Cardiac muscle cell (in vitro differentiated cells and primary cell): ENCODE data around the gene IQCH. TPM values are rescaled to one million over a fixed set of nuclear protein-coding genes. Genes with fewer than 3 reads are reported as not detected.

Experiments used
- DNase-seq, 2 donors: peaks; one replicate each; pipeline versions ENCODE4 v3.0.0 to v3.0.0-alpha.2; 2010 to 2017; ENCODE audit warnings: low read depth in 1 of 2, low spot score in 1 of 2
- H3K27ac ChIP-seq: fragments of 200-600 bp; sonication (generic); 2 replicates; pipeline ENCODE4 v1.5.1; 2016
- H3K27me3 ChIP-seq: fragments of 200-600 bp; sonication (generic); 2 replicates; pipeline ENCODE4 v1.6.0; 2016; ENCODE audit warnings: control low read depth
- H3K36me3 ChIP-seq: fragments of 200-600 bp; sonication (generic); 2 replicates; pipeline ENCODE4 v1.5.1; 2016; ENCODE audit warnings: control low read depth
- H3K4me1 ChIP-seq: fragments of 200-600 bp; sonication (generic); 2 replicates; pipeline ENCODE4 v1.8.1; 2017; ENCODE audit warnings: low read depth, mild to moderate bottlenecking, mixed run types
- H3K4me3 ChIP-seq: fragments of 200-600 bp; sonication (generic); 2 replicates; pipeline ENCODE4 v1.5.1; 2016; ENCODE audit warnings: mild to moderate bottlenecking
- H3K9me3 ChIP-seq: fragments of 200-600 bp; sonication (generic); 2 replicates; pipeline ENCODE4 v1.5.1; 2017; ENCODE audit warnings: low read depth, mild to moderate bottlenecking, control low read depth
- polyA plus RNA-seq: library from polyadenylated mRNA; unstranded; fragments of >200 nt; fragmentation: Nextera tagmentation; extraction: Ambion mirVana; gene quantifications from 2 replicates; pipeline ENCODE4 v1.2.1, GENCODE V29; 2016
- total RNA-seq: library from RNA; depleted of rRNA; stranded (reverse); fragments of >200 nt; gene quantifications from 2 replicates; pipeline ENCODE4 v1.2.3, GENCODE V29; 2016
- TF ChIP-seq, protein P1 (sequence below): IDR thresholded peaks from 2 replicates; pipeline ENCODE4 v1.5.1; 2012; ENCODE audit warnings: low read depth, mild to moderate bottlenecking, low read length

The IQCH gene
- total RNA-seq (5.9 and 8.0 TPM in 2 replicates), polyA plus RNA-seq (5.6 and 6.9 TPM in 2 replicates)

DNA sequence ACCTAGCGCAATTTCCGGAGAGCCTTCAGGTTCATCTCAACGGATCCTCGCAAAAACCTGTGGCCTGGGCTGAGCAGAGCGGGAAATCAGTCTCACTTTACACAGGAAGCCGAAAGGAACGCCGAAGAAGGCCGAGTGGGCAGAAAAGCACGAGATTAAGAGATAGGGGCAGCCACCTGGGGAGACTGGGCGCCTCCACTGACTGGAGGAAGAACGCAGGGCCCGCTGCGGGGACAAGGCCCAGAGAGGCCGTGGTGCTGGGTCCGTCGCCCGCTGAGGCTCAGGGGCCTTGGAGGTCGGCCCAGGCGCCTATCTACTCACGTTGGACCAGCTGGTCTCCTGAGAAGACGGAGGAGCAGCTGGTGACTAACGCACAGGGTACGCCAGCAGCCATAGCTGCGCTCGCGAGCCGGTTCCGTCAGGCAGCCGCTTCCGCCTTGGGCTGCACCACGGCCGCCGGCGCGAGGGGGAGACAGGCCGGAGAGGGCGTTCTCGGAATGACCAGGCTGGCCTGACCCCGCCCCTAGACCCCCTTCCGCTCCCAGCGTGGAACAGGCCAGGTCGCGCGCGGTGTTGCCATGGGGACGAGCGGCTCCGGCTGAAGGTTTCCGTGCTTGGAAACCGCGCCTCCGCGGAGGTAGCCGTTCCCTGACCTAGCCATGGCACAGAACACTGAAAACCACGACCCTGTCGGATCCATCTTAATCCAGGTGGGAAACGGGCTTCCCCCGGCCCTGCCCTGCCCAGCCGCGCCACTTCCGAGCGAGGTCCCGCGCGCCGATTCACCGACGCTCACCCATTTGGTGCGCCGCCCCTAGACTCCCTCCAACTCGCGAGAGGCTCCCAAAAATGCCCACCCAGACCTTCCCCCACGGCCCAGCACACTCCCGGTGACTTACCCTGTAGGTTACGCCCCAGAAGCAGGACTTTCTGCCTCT lies at the start of gene IQCH, which contains the start of gene AAGAB:
Gene IQCH, plus strand, starts transcription at position 549 of the 938 bp plus-strand sequence. Its CDS starts 111 bp downstream, at position 660.
Gene AAGAB, minus strand, starts transcription at position 424 of the 938 bp plus-strand sequence. Its CDS starts 30 bp downstream, at position 394.
- Histone ChIP-seq H3K27me3 (no peaks in the 10 kb centered on the region), H3K4me3 (peak within 1 kb of the TSS; percentile 87), H3K4me1 (peaks cover 5% of the 10 kb centered on the region), H3K27ac (peak within 1 kb of the TSS; percentile 86), H3K9me3 (no peaks in the 10 kb centered on the region), H3K36me3 (no peaks in the 10 kb centered on the region)
- DNase-seq = peak; percentile 97 to 99
- TF ChIP-seq, protein P1, sequence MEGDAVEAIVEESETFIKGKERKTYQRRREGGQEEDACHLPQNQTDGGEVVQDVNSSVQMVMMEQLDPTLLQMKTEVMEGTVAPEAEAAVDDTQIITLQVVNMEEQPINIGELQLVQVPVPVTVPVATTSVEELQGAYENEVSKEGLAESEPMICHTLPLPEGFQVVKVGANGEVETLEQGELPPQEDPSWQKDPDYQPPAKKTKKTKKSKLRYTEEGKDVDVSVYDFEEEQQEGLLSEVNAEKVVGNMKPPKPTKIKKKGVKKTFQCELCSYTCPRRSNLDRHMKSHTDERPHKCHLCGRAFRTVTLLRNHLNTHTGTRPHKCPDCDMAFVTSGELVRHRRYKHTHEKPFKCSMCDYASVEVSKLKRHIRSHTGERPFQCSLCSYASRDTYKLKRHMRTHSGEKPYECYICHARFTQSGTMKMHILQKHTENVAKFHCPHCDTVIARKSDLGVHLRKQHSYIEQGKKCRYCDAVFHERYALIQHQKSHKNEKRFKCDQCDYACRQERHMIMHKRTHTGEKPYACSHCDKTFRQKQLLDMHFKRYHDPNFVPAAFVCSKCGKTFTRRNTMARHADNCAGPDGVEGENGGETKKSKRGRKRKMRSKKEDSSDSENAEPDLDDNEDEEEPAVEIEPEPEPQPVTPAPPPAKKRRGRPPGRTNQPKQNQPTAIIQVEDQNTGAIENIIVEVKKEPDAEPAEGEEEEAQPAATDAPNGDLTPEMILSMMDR = no peak

DNA sequence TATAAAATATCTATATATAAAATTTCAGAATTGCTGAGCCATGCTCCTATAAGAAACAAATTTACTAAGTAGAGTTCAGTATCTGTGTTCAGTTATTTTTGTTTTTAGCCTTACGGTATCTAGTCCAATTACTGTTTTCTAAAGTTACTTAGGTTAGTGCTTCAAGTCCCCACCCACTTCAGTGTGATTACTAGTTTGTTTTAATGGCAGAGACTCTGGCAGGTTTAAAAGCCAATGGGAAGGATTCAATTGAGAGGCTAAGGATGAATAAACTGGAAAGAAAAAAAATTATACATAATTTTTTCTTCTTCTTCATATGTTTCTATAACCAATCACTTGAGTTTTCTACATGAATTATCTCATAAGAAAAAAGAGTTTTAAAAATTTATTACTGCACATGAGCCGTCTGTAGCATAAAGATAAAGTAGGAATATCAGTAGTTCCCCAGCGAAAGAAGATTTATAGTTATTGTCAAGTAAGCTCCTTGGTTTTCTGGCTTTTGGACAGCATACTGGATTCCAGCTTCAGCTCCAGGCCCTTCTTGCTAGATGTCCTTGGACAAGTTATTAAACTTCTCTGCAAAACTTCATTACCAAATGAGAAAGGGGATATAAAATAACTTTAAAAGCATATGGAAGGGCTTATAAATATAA lies 46.9 kb upstream of the IQCH start:
- TF ChIP-seq, protein P1 = no peak

DNA sequence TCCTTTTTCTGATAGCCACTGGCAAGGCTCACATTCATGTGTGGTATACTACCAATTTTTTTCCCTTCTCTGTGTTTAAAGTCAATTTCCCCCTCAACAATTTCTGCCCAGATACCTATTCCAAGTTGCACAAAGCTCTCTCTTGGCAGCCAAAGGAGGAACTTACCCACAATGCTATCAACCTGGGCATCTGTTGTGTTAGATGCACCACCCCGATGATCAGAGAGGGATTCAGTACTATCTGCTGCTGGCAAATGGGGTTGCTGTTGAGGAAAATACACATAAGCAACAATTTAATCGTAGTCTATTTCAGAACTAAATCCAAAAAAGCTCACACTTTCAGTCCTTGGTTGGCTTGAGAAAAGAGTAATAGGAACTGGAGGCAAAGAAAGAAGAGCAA lies 46.2 kb upstream of the IQCH start:
- Histone ChIP-seq H3K4me3 (no peak overlapping the region), H3K27me3 (no peaks in the 10 kb centered on the region), H3K36me3 (peaks cover 9% of the 10 kb centered on the region), H3K4me1 (no peaks in the 10 kb centered on the region), H3K27ac (no peak overlapping the region), H3K9me3 (no peaks in the 10 kb centered on the region)
- no peak for DNase-seq
- TF ChIP-seq, protein P1 = no peak

More for the DNA sequence above, 46.9 kb upstream of the IQCH start:
- Histone ChIP-seq H3K27me3 (no peaks in the 10 kb centered on the region), H3K9me3 (no peaks in the 10 kb centered on the region), H3K4me1 (no peaks in the 10 kb centered on the region), H3K36me3 (peaks cover 9% of the 10 kb centered on the region), H3K27ac (no peak overlapping the region), H3K4me3 (no peak overlapping the region)
- no peak for DNase-seq

DNA sequence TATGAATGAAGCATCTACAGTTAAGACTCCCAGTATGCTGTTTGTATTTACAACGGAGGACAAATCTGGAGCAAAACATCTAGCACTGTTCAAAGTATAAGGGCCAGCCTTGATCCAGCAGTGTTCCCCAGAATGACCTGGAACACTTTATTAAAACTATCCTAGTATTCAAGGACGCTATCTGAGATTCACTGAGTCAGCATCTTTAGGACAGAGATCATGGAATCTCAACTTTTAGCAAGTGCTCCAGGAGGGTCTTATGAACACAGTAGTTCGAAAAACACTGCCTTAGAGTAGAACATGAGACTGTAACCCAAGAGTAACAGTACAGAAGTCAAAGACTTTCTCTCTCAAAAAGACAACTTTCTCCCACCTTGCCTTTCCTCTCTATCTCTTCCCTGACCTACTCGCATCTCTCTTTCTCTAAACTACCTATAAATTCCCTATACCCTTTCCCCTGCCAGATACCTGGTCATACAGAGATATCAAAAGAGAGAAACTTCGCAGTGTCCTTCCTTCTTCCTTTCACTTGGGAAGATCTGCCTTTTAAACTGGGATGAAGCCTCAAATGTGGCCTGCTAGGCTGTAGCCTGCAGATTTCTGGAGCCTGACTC lies 43.9 kb upstream of the IQCH start:
- Histone ChIP-seq H3K27ac (no peak overlapping the region), H3K27me3 (no peaks in the 10 kb centered on the region), H3K4me1 (no peaks in the 10 kb centered on the region), H3K4me3 (no peak overlapping the region), H3K9me3 (no peaks in the 10 kb centered on the region), H3K36me3 (peaks cover 9% of the 10 kb centered on the region)
- DNase-seq = no peak
- TF ChIP-seq, protein P1 = no peak

DNA sequence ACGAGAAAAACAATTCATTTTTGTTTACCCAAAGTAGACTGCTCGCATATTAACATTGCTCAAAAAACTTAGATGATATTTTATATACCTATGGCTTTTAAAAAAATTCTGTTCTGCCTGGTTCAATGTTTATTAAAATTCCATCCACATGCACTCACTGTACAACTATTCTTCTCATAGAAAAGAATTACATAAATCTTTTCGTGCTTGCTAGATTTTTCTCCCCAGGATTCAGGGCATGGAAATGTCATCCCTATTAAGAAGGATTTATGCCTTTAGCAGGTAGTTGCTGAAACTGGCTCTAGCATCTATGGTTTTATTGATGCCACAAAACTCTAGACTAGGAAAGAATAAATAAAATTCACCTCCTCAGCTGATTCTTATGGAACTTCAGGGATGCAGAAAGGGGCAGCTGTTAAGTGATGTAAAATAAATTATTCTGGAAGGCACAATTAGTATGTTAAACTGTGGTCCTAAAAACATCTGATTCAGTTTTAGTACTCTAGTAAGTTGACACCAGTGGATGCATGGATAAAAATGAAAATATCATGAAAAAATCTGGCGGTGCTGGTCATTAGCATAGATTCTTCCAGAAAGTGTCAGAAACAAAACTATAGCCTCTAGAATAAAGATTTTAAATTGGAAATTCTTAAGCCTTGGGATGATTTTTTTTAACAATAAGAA lies 41.8 kb upstream of the IQCH start:
- Histone ChIP-seq H3K4me1 (no peaks in the 10 kb centered on the region), H3K27ac (no peak overlapping the region), H3K9me3 (no peaks in the 10 kb centered on the region), H3K27me3 (no peaks in the 10 kb centered on the region), H3K36me3 (peaks cover 7% of the 10 kb centered on the region), H3K4me3 (no peak overlapping the region)
- no peak for DNase-seq
- TF ChIP-seq, protein P1 = no peak
